ENCODE measurements around the gene RFXANK.

Gene RFXANK

DNA sequence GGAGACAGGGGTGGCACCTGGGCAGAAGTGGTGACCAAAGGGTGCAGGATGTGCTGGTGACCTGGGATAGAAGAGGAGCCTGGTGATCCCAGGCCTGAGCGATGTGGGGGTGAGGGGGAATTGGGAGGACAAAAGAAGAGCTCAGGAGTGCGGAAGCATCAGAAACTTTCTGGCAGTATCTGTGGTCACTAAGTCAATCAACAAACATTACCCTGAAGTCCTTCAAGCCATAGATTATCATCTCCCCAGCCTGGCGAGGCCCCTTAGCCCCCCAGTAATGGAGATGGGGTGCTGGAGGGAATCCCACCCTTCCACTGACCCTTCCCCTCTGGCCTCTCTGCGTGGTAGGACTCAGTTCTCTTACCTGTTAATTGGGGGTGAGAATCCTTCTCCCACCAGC lies 32.5 kb upstream of the RFXANK start:
- no peak overlapping the region for H3K4me3 ChIP-seq (ENCODE audit: control insufficient read depth, low read depth, low read length)
- no peak for DNase-seq (ENCODE audit: low read depth)
- TF ChIP-seq, protein P1, sequence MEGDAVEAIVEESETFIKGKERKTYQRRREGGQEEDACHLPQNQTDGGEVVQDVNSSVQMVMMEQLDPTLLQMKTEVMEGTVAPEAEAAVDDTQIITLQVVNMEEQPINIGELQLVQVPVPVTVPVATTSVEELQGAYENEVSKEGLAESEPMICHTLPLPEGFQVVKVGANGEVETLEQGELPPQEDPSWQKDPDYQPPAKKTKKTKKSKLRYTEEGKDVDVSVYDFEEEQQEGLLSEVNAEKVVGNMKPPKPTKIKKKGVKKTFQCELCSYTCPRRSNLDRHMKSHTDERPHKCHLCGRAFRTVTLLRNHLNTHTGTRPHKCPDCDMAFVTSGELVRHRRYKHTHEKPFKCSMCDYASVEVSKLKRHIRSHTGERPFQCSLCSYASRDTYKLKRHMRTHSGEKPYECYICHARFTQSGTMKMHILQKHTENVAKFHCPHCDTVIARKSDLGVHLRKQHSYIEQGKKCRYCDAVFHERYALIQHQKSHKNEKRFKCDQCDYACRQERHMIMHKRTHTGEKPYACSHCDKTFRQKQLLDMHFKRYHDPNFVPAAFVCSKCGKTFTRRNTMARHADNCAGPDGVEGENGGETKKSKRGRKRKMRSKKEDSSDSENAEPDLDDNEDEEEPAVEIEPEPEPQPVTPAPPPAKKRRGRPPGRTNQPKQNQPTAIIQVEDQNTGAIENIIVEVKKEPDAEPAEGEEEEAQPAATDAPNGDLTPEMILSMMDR (IDR thresholded peaks at IDR 0.05; ENCODE audit: control insufficient read depth, insufficient read depth, low read depth, low read length, missing control alignments): no peak

DNA sequence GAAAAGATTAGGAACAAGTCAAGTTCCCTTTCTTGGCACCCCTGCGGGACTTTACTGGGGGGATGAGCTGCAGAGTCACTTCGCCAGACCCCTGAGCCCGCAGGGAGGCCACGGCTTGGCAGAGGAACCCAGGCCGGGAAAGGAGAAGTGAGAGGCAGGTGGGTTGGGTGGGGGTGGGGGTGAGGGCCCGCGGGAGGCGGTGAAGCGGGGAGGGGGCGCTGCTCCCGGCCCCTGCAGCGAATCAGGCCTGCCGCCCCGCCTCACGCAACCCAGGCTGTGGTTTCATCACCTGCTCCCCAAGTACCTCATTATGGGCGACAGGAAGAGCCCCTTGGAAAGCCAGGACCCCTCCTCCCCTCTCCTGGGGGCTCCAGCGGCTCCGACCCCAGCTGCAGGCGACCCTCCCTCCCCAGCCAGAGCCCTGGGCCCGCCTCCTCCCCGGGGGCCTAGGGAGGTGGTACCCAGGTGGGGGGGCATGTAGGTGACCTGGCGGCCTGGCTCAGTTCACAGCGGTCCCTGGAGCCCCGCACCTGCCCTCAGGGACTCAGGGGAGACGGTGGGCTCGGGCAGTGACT lies 31.5 kb upstream of the RFXANK start:
- no peak overlapping the region for H3K4me3 ChIP-seq (ENCODE audit: control insufficient read depth, low read depth, low read length)

DNA sequence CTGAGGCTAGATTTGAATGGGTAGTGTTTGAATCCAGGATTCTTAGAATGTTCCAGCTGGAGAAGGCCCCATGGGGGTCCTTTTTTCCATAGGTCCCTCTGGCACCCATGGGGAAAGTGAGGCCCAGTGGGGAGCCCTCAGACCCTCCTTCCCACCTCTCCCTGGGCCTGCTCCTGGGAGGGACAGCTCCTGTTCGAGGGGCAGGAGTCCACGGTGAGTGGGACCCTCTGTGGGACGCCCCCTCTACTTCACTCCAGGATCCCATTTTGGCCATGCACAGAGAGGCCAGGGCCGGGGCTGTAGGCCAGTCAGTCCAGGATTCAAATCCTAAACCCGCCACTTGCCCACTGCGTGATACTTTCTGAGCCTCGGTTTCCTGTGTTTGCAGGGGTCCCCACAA lies 29.6 kb upstream of the RFXANK start:
- TF ChIP-seq, protein P1 (IDR thresholded peaks at IDR 0.05; ENCODE audit: control insufficient read depth, insufficient read depth, low read depth, low read length, missing control alignments): no peak

More for the DNA sequence above, 31.5 kb upstream of the RFXANK start:
- DNase-seq (ENCODE audit: low read depth): no peak
- TF ChIP-seq, protein P1 (IDR thresholded peaks at IDR 0.05; ENCODE audit: control insufficient read depth, insufficient read depth, low read depth, low read length, missing control alignments): no peak

DNA sequence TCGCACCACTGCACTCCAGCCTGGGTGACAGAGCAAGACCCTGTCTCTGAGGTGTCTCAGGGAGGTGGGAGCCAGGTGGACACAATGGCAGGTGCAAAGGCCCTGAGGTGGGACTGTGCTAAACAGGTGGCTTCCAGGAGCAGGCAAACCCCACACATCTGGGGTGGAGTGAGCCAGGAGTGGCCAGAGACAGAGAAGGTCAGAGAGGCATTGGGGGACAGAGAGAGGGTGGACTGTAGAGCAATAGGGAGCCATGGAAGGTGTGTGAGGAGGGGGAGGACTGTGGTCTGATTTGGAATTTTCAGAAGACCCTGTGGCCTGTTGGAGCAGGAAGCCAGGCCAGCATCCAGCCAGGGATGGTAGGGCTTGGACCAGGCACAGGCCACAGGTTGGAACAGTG lies 26.7 kb upstream of the RFXANK start:
- no peak overlapping the region for H3K4me3 ChIP-seq (ENCODE audit: control insufficient read depth, low read depth, low read length)
- TF ChIP-seq, protein P1 (IDR thresholded peaks at IDR 0.05; ENCODE audit: control insufficient read depth, insufficient read depth, low read depth, low read length, missing control alignments): no peak
- no peak for DNase-seq (ENCODE audit: low read depth)

More for the DNA sequence above, 29.6 kb upstream of the RFXANK start:
- H3K4me3 ChIP-seq (ENCODE audit: control insufficient read depth, low read depth, low read length): no peak overlapping the region
- no peak for DNase-seq (ENCODE audit: low read depth)

DNA sequence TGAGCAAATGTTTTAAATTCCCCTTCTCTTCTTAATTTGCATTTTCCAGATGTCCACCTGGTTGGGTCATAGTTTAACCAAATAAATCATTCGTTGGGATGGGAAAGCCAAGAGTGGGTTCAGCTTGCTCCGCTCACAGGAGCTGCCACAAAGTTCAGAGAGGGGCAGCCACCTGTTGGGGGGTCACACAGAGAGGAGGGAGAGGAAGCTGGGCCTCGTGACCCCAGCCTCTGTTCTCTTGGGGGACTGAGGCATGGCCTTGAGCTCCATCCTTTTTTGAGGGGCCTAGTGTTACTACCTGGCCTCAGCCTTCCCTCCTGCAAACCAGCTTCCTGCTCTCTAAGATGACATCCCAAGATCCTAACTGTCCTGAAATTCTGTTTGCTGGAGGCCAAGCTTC lies 24.4 kb upstream of the RFXANK start:
- DNase-seq (ENCODE audit: low read depth): no peak
- H3K4me3 ChIP-seq (ENCODE audit: control insufficient read depth, low read depth, low read length): no peak overlapping the region
- TF ChIP-seq, protein P1 (IDR thresholded peaks at IDR 0.05; ENCODE audit: control insufficient read depth, insufficient read depth, low read depth, low read length, missing control alignments): no peak

DNA sequence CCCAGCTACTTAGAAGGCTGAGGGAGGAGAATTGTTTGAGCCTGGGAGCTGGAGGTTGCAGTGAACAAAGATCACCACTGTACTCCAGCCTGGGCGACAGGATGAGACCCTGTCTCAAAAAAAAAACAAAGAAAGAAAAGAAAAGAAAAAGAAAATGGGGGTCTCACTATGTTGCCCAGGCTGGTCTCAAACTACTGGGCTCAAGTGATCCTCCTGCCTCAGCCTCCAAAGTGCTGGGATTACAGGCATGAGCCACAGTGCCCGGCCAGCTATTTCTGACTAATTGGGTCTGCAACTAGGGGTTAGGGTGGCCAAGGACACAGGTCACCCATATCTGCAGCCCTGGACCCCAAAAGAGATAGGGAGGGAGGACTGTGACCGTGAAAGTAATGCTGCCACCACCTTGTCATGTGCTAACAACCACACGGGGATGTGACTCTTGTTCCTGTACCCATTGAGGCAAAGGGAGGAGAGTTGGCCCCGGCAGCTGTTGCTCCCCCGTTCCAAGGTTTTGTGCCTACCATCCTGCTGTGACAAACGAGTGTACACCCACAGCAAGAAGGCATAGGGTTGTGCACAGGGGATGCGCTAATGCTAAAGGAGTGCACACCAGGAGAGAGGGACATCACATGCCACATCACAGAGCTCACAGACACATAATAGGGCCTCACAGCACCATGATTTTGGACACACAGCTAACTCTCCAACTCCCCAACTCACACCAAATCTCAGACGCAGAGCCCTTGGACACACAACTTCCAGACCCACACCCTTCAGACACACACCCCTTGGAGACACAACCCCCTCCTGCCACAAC lies 22.6 kb upstream of the RFXANK start:
- no peak for DNase-seq (ENCODE audit: low read depth)
- H3K4me3 ChIP-seq (ENCODE audit: control insufficient read depth, low read depth, low read length): no peak overlapping the region
- TF ChIP-seq, protein P1 (IDR thresholded peaks at IDR 0.05; ENCODE audit: control insufficient read depth, insufficient read depth, low read depth, low read length, missing control alignments): no peak

All from AG09309 (cell line).